Measurements from ENCODE around the gene SQSTM1.

Gene SQSTM1

GRCh38 chr5:179795049-179795862 lies 25.4 kb upstream of the SQSTM1 start:
- no peak for DNase-seq (ENCODE audit: low read depth)

- DNase-seq (ENCODE audit: low read depth) = peak; percentile 45
These were observed 24.6 kb upstream of the SQSTM1 start for GRCh38 chr5:179795863-179796833.

GRCh38 chr5:179796877-179797608 lies 23.7 kb upstream of the SQSTM1 start:
- DNase-seq (ENCODE audit: low read depth) = no peak

GRCh38 chr5:179797741-179798140 lies 23.0 kb upstream of the SQSTM1 start:
- no peak for DNase-seq (ENCODE audit: low read depth)

- no peak for DNase-seq (ENCODE audit: low read depth)
These were observed 22.4 kb upstream of the SQSTM1 start for GRCh38 chr5:179798144-179798770.

GRCh38 chr5:179798771-179799643 lies 21.7 kb upstream of the SQSTM1 start:
- DNase-seq (ENCODE audit: low read depth) = no peak

GRCh38 chr5:179799644-179799973 lies 21.1 kb upstream of the SQSTM1 start:
- DNase-seq (ENCODE audit: low read depth) = no peak

- no peak for DNase-seq (ENCODE audit: low read depth)
These were observed 20.5 kb upstream of the SQSTM1 start for GRCh38 chr5:179800071-179800695.

GRCh38 chr5:179800696-179801201 lies 20.0 kb upstream of the SQSTM1 start:
- DNase-seq (ENCODE audit: low read depth) = no peak

- DNase-seq (ENCODE audit: low read depth) = peak; percentile 79
These were observed 19.1 kb upstream of the SQSTM1 start for GRCh38 chr5:179801304-179802206.

- no peak for DNase-seq (ENCODE audit: low read depth)
These were observed 18.4 kb upstream of the SQSTM1 start for GRCh38 chr5:179802207-179802883.

- no peak for DNase-seq (ENCODE audit: low read depth)
These were observed 17.6 kb upstream of the SQSTM1 start for GRCh38 chr5:179802950-179803562.

GRCh38 chr5:179803651-179804554 lies 16.8 kb upstream of the SQSTM1 start:
- no peak for DNase-seq (ENCODE audit: low read depth)

- DNase-seq (ENCODE audit: low read depth) = no peak
These were observed 16.2 kb upstream of the SQSTM1 start for GRCh38 chr5:179804555-179804947.

GRCh38 chr5:179805070-179805528 lies 15.6 kb upstream of the SQSTM1 start:
- DNase-seq (ENCODE audit: low read depth) = no peak

- DNase-seq (ENCODE audit: low read depth) = no peak
These were observed 15.0 kb upstream of the SQSTM1 start for GRCh38 chr5:179805529-179806249.

Data from activated gamma-delta T cell treated with anti-CD3 and anti-CD28 coated beads, Interleukin-2, amount 50 U/mL, for 16 hours (primary cell).